HepG2 (cell line): ENCODE results near the gene TSC22D3. TPM values are rescaled to one million over a fixed set of nuclear protein-coding genes. Genes with fewer than 3 reads are reported as not detected.

ENCODE experiments used
- ISL2 ChIP-seq: sonication (generic); formaldehyde crosslinking; IDR thresholded peaks from 2 replicates; pipeline ENCODE4 v1.5.0; 2020; ENCODE audit warnings: missing genetic modification reagents
- NFYC ChIP-seq: IDR thresholded peaks from 2 replicates; pipeline ENCODE4 v1.6.1; 2016; ENCODE audit warnings: missing genetic modification reagents, missing compliant biosample characterization
- PRDM10 ChIP-seq: sonication (generic); formaldehyde crosslinking; IDR thresholded peaks from 2 replicates; pipeline ENCODE4 v1.4.0; 2020; ENCODE audit warnings: low read depth, missing genetic modification reagents
- ZBTB46 ChIP-seq: sonication (generic); formaldehyde crosslinking; IDR thresholded peaks from 2 replicates; pipeline ENCODE4 v1.4.0; 2020; ENCODE audit warnings: mild to moderate bottlenecking, missing genetic modification reagents, borderline replicate concordance
- ZNF143 ChIP-seq: sonication (generic); formaldehyde crosslinking; IDR thresholded peaks from 2 replicates; pipeline ENCODE4 v1.4.0; 2020; ENCODE audit warnings: missing genetic modification reagents
- ZNF629 ChIP-seq: sonication (generic); formaldehyde crosslinking; conservative IDR thresholded peaks from 2 replicates; pipeline ENCODE4 v1.5.0; 2020; ENCODE audit warnings: missing genetic modification reagents
- ZNF7 ChIP-seq: IDR thresholded peaks from 2 replicates; pipeline ENCODE4 v1.6.1; 2016; ENCODE audit warnings: missing biosample characterization, missing genetic modification reagents
- ZNF780A ChIP-seq: sonication (generic); formaldehyde crosslinking; IDR thresholded peaks from 2 replicates; pipeline ENCODE4 v1.8.0; 2022; ENCODE audit warnings: mild to moderate bottlenecking, missing genetic modification reagents, moderate library complexity
- polyA plus RNA-seq, 8 experiments: library from polyadenylated mRNA; depleted of rRNA in 3 of 8; stranded (reverse) in 7 of 8; unstranded in 1 of 8; fragments of >200 nt; fragmentation: Illumina TruSeq in 4 of 8; extraction: Trizol in 4 of 8; gene quantifications; 2 replicates each; pipeline versions ENCODE4 v1.2.1 to v1.2.3, GENCODE V29; 2011 to 2016; ENCODE audit warnings: low read depth in 4 of 8, missing spikeins in 1 of 8, mixed read lengths in 1 of 8; ENCODE audit not compliant: insufficient read depth in 1 of 8
- total RNA-seq, 5 experiments: library from RNA; depleted of rRNA; stranded (reverse); fragments of >200 nt; fragmentation: Illumina TruSeq; extraction: Trizol; gene quantifications; 2 replicates each; pipeline ENCODE4 v1.2.3, GENCODE V29; 2016; ENCODE audit warnings: low read depth in 1 of 5

The TSC22D3 gene
- total and polyA plus RNA-seq, 2 of the 13 experiments (the other 11 are each of a cell fraction or from before 2014, with no cell fraction given) = 0.82 to 1.5 TPM

DNA sequence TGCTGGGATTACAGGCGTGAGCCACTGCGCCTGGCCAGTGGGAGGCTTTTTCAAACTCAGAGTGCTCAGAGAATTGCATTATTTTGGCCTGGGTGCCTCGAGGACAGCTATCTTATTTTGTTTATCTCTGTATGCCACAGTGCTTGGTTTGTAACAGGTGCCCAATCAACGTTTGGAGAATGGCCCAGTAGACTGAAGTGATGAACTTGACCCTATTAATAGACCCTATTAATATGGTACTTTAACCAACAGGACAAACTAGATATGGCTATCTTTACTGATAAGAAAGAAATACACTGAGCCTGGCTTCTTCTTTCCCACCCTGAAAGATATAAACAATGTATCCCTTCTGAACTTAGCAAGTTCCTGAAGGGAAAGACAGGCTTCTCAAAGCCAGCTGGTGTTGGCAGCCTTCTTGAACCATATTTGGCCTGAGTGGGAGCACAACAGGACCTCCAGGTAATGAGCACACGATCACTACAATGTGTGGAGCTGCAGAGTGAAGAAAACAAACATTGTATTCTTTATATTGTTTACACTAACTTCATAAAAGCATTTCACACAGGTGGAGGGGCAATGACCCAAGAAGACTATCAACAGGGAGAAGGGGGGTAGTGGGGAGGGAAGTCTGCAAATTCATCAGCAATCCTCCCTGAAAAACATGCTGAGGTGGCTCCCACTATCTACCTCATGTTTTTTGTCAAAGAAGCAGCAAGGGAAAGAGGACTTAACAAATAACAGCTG, 105.5 kb downstream of the TSC22D3 start (continued):
- no peak for TF ChIP-seq PRDM10 (CRISPR knock-in tag)
- TF ChIP-seq NFYC (CRISPR knock-in tag) = no peak
- TF ChIP-seq ZNF780A = no peak
- TF ChIP-seq ZNF7 (CRISPR knock-in tag) = no peak
- no peak for TF ChIP-seq ZNF629 (CRISPR knock-in tag)
- no peak for TF ChIP-seq ZBTB46 (CRISPR knock-in tag)
- no peak for TF ChIP-seq ISL2 (CRISPR knock-in tag)
- TF ChIP-seq ZNF143 (CRISPR knock-in tag) = no peak
